ENCODE results near the gene PNPLA1.

PNPLA1 gene

GRCh38 chr6:36302227-36302976 lies 32.5 kb downstream of the PNPLA1 start:
- no peak overlapping the region for H3K4me3 Mint-ChIP-seq
- peak; percentile 93 to 96 (median 95) for DNase-seq
- peak; percentile 99 for ATAC-seq (replicated peaks)
- H3K4me1 Mint-ChIP-seq (ENCODE audit: low read depth in 2 of 2), result peaks cover 9% of the 10 kb centered on the region in 2 donors
- no peaks in the 10 kb centered on the region for H3K36me3 Mint-ChIP-seq (ENCODE audit: insufficient read depth)
- peaks cover 48 to 58% of the 10 kb centered on the region in 2 donors for H3K27me3 Mint-ChIP-seq
- H3K9me3 Mint-ChIP-seq, result no peaks in the 10 kb centered on the region
- H3K27ac Mint-ChIP-seq, result no peak overlapping the region

GRCh38 chr6:36305885-36306284 lies 36.0 kb downstream of the PNPLA1 start:
- Mint-ChIP-seq H3K27ac (no peak overlapping the region), H3K27me3 (peaks cover 37 to 50% of the 10 kb centered on the region in 2 donors), H3K36me3 (ENCODE audit: insufficient read depth) (no peaks in the 10 kb centered on the region), H3K9me3 (no peaks in the 10 kb centered on the region), H3K4me1 (ENCODE audit: low read depth in 2 of 2) (peaks cover 9% of the 10 kb centered on the region in 2 donors), H3K4me3 (no peak overlapping the region)
- no peak for DNase-seq
- ATAC-seq (replicated peaks), result no peak

GRCh38 chr6:36306375-36306774 lies 36.5 kb downstream of the PNPLA1 start:
- no peaks in the 10 kb centered on the region for H3K9me3 Mint-ChIP-seq
- no peak overlapping the region for H3K4me3 Mint-ChIP-seq
- H3K27me3 Mint-ChIP-seq, result peaks cover 38 to 50% of the 10 kb centered on the region in 2 donors
- no peaks in the 10 kb centered on the region for H3K36me3 Mint-ChIP-seq (ENCODE audit: insufficient read depth)
- ATAC-seq (replicated peaks) (no peak), DNase-seq (no peak)
- peaks cover 9% of the 10 kb centered on the region in 2 donors for H3K4me1 Mint-ChIP-seq (ENCODE audit: low read depth in 2 of 2)
- H3K27ac Mint-ChIP-seq, result no peak overlapping the region

DNA sequence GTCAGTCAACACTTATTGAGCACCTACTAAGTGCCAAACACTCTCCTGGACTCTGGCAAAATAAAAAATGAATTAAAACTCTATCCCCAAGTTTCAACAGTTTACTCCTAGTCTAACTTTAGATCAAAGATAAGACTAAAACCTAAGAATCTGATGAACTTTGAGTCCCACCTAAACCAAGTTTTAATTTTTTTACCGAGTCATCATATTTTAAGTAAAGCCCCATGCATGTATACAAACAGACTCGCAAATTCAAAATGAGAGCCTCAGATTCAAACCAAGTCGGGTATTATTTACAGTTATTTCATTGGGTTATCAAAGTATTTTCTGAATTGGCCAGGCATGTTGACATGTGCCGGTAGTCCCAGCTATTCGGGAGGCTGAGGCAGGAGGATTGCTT lies 38.7 kb downstream of the PNPLA1 start:
- Mint-ChIP-seq H3K4me1 (ENCODE audit: low read depth in 2 of 2) (no peaks in the 10 kb centered on the region), H3K27ac (no peak overlapping the region), H3K36me3 (ENCODE audit: insufficient read depth) (no peaks in the 10 kb centered on the region)

DNA sequence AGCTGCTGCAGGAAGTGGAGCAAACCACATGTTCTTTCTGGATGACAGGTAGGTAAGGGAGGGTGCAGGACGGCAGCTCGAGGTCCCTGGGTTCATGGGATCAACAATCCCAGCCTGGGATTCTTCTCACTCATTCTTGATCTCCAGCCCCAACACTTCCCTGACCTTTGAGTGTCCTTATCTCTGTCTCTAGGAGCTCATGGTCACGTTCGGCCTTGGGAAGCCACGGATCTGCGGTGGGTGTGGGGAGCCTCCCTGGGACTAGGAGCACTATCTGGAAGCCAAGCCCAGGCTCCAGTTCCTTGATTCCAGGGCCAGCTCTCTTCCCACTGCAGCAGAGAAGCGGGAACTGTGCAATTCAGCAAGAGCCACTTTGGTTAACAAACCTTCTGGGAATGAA lies 39.3 kb downstream of the PNPLA1 start:
- Mint-ChIP-seq H3K4me3 (no peak overlapping the region), H3K4me1 (ENCODE audit: low read depth in 2 of 2) (peaks cover 0 to 2% of the 10 kb centered on the region in 2 donors), H3K27me3 (peaks cover 26 to 44% of the 10 kb centered on the region in 2 donors), H3K27ac (no peak overlapping the region), H3K9me3 (no peaks in the 10 kb centered on the region), H3K36me3 (ENCODE audit: insufficient read depth) (no peaks in the 10 kb centered on the region)
- no peak for DNase-seq
- no peak for ATAC-seq (replicated peaks)

More for the DNA sequence above, 38.7 kb downstream of the PNPLA1 start:
- Mint-ChIP-seq H3K9me3 (no peaks in the 10 kb centered on the region), H3K4me3 (no peak overlapping the region), H3K27me3 (peaks cover 26 to 44% of the 10 kb centered on the region in 2 donors)
- ATAC-seq (replicated peaks) (no peak), DNase-seq (no peak)

- Mint-ChIP-seq H3K4me1 (ENCODE audit: low read depth in 2 of 2) (peaks cover 0 to 7% of the 10 kb centered on the region in 2 donors), H3K27me3 (peaks cover 26 to 44% of the 10 kb centered on the region in 2 donors), H3K9me3 (no peaks in the 10 kb centered on the region), H3K36me3 (ENCODE audit: insufficient read depth) (no peaks in the 10 kb centered on the region), H3K27ac (no peak overlapping the region), H3K4me3 (no peak overlapping the region)
- ATAC-seq (replicated peaks), result no peak
- DNase-seq, result no peak
Measured at GRCh38 chr6:36309900-36310299, 40.0 kb downstream of the PNPLA1 start.

- no peak for DNase-seq
- Mint-ChIP-seq H3K27ac (no peak overlapping the region), H3K4me1 (ENCODE audit: low read depth in 2 of 2) (peaks cover 0 to 7% of the 10 kb centered on the region in 2 donors), H3K4me3 (no peak overlapping the region), H3K27me3 (peaks cover 40 to 50% of the 10 kb centered on the region in 2 donors), H3K36me3 (ENCODE audit: insufficient read depth) (no peaks in the 10 kb centered on the region), H3K9me3 (no peaks in the 10 kb centered on the region)
- ATAC-seq (replicated peaks), result no peak
Measured at GRCh38 chr6:36312854-36313648, 43.2 kb downstream of the PNPLA1 start.

DNA sequence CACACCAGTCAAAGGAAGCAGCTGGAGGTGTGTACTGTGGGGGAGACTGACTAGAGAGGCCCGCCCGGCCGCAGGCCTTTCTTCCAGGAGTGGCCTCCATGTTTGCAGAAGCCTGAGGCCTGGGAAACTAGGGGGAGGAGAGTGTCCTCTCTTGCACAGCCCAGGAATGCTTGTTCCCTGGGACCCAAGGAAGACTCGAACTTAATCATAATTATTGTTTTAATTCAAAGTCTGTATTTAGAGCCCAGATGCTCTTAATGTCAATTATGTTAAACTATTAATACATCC lies 43.7 kb downstream of the PNPLA1 start:
- peaks cover 0 to 7% of the 10 kb centered on the region in 2 donors for H3K4me1 Mint-ChIP-seq (ENCODE audit: low read depth in 2 of 2)

DNA sequence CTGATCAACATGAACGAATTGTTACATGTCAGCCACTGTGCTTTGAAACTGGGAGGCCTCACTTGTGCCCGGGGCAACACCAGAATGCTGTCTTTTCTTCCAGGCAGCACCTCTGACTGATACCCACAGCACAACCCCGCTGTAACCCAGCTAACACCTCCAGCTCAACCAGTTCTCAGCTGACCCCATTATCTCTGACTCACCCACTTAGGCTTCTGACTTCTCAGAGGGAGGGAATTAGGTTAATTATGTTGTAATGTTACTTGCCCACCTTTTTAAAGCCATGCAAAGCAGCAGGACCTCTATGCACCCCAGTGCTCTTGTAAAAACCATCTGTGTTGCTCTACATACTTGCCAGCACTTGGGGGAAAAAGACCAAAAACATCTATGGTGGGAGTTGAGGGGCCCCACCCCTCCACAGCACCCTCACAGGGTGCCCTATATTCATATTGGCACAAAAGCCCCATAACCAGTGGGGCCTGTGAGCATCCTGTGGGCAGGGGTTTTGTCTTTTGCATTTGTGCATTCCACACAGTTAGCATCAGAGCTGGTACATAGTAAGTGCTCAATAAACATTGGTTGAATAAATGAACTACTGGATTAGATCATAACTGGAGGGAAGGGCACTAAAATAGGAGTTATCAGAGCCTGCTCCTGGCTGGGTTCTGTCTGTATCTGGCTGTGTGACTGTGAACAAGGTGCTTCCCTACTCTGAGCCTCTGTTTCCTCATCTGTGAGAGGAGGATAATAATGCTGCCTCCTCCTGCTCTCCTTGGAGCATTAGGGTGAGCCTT lies 44.6 kb downstream of the PNPLA1 start:
- DNase-seq (peak in 1 of 3 experiments; percentile 14), ATAC-seq (replicated peaks) (peak; percentile 98)
- peak overlapping the region in 1 of 2 donors; percentile 72 for H3K27ac Mint-ChIP-seq
- peaks cover 32 to 41% of the 10 kb centered on the region in 2 donors for H3K27me3 Mint-ChIP-seq
- H3K4me1 Mint-ChIP-seq (ENCODE audit: low read depth in 2 of 2), result peaks cover 0 to 7% of the 10 kb centered on the region in 2 donors
- H3K4me3 Mint-ChIP-seq, result no peak overlapping the region
- H3K36me3 Mint-ChIP-seq (ENCODE audit: insufficient read depth), result no peaks in the 10 kb centered on the region
- no peaks in the 10 kb centered on the region for H3K9me3 Mint-ChIP-seq

More for the DNA sequence above, 43.7 kb downstream of the PNPLA1 start:
- Mint-ChIP-seq H3K9me3 (no peaks in the 10 kb centered on the region), H3K27me3 (peaks cover 40 to 50% of the 10 kb centered on the region in 2 donors), H3K4me3 (no peak overlapping the region), H3K27ac (peak overlapping the region in 1 of 2 donors; percentile 72), H3K36me3 (ENCODE audit: insufficient read depth) (no peaks in the 10 kb centered on the region)
- no peak for DNase-seq
- ATAC-seq (replicated peaks), result no peak

GRCh38 chr6:36315921-36316320 lies 46.1 kb downstream of the PNPLA1 start:
- peaks cover 18 to 26% of the 10 kb centered on the region in 2 donors for H3K27me3 Mint-ChIP-seq
- H3K27ac Mint-ChIP-seq, result no peak overlapping the region
- no peaks in the 10 kb centered on the region for H3K36me3 Mint-ChIP-seq (ENCODE audit: insufficient read depth)
- no peak for DNase-seq
- H3K4me3 Mint-ChIP-seq, result no peak overlapping the region
- ATAC-seq (replicated peaks), result no peak
- peaks cover 0 to 7% of the 10 kb centered on the region in 2 donors for H3K4me1 Mint-ChIP-seq (ENCODE audit: low read depth in 2 of 2)
- no peaks in the 10 kb centered on the region for H3K9me3 Mint-ChIP-seq

- H3K27ac Mint-ChIP-seq, result no peak overlapping the region
- DNase-seq (no peak), ATAC-seq (replicated peaks) (no peak)
- H3K36me3 Mint-ChIP-seq (ENCODE audit: insufficient read depth), result no peaks in the 10 kb centered on the region
- peaks cover 14% of the 10 kb centered on the region in 2 donors for H3K27me3 Mint-ChIP-seq
- peaks cover 0 to 7% of the 10 kb centered on the region in 2 donors for H3K4me1 Mint-ChIP-seq (ENCODE audit: low read depth in 2 of 2)
- no peaks in the 10 kb centered on the region for H3K9me3 Mint-ChIP-seq
- no peak overlapping the region for H3K4me3 Mint-ChIP-seq
Measured at GRCh38 chr6:36317623-36318022, 47.8 kb downstream of the PNPLA1 start.

DNA sequence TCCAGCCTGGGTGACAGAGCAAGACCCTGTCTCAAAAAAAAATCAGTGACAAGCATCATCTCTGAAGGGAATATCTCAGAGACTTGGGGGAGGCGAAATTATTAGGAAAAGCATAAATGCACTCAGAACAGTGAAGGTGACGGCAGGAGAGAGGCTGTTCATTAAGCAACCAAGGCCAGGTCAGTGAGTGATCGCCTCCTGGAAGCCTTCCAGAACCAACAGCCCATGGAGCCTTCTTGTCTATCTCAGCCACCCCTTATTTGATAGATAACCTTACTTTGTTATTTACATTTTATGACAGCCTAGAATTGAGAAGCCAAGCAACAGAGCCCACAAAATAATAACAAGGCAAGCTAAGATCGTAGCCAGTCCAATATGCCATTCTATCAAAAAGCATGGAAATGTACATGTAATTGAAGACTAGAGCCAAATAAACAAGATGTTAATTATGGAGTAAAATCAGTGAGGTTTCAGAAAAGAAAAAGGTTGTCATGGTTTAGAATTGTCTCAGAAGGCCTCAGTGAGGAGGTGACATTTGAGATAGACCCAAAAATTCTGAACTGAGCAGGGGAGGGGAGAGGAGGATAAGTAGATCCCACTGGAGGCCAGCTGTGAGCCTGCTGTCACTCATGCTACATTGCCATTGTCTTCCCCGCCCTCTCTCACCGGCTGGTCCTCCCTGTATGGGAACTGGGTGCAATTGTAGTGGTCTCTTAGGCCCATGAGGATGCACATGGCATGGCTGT lies 49.0 kb downstream of the PNPLA1 start:
- H3K27ac Mint-ChIP-seq, result peak overlapping the region in 1 of 2 donors; percentile 1
- DNase-seq (no peak), ATAC-seq (replicated peaks) (no peak)
- no peaks in the 10 kb centered on the region for H3K9me3 Mint-ChIP-seq
- peaks cover 14% of the 10 kb centered on the region in 2 donors for H3K27me3 Mint-ChIP-seq
- no peak overlapping the region for H3K4me3 Mint-ChIP-seq
- peaks cover 0 to 7% of the 10 kb centered on the region in 2 donors for H3K4me1 Mint-ChIP-seq (ENCODE audit: low read depth in 2 of 2)
- H3K36me3 Mint-ChIP-seq (ENCODE audit: insufficient read depth), result no peaks in the 10 kb centered on the region

DNA sequence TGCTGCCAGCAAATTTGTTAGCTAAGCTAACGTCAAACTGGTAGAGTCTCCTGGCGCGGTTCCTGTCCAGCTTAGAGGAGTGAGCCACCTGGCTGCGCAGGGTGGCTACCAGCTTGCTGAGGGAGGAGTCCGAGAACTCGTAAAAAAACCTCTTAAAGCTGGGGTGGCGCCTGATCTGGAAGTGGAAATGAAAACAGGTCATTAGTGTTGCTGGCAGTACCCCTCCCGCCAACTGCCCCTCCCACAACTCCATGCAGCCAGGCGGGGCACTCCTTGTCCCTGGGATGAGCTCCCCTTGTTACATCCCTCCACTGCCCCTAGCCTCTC lies 49.5 kb downstream of the PNPLA1 start:
- DNase-seq (no peak), ATAC-seq (replicated peaks) (no peak)
- Mint-ChIP-seq H3K4me1 (ENCODE audit: low read depth in 2 of 2) (peaks cover 0 to 4% of the 10 kb centered on the region in 2 donors), H3K4me3 (no peak overlapping the region), H3K36me3 (ENCODE audit: insufficient read depth) (no peaks in the 10 kb centered on the region), H3K27me3 (peaks cover 14% of the 10 kb centered on the region in 2 donors), H3K9me3 (no peaks in the 10 kb centered on the region), H3K27ac (peak overlapping the region in 1 of 2 donors; percentile 1)

Data from effector memory CD8-positive, alpha-beta T cell (primary cell).